KMS-11 (cell line): Measurements from ENCODE around the gene FAM168B.
A peak's percentile ranks its signal among the peaks of the same experiment; 100 is the strongest.

ENCODE experiments used
- H2AFZ ChIP-seq: fragments of 200-600 bp; sonication (generic); 2 replicates; pipeline ENCODE4 v1.6.1; 2016; ENCODE audit warnings: antibody characterized with exemption, mixed run types, low read depth
- H3K27ac ChIP-seq: fragments of 200-600 bp; sonication (generic); 2 replicates; pipeline ENCODE4 v1.6.1; 2016; ENCODE audit warnings: mild to moderate bottlenecking, mixed run types
- H3K27me3 ChIP-seq: fragments of 200-600 bp; sonication (generic); 2 replicates; pipeline ENCODE4 v1.6.1; 2017; ENCODE audit warnings: mild to moderate bottlenecking, low read depth, mixed run types, moderate library complexity; ENCODE audit not compliant: insufficient read depth
- H3K36me3 ChIP-seq: fragments of 200-600 bp; sonication (generic); 2 replicates; pipeline ENCODE4 v1.6.1; 2017; ENCODE audit warnings: mild to moderate bottlenecking, mixed run types; ENCODE audit not compliant: insufficient read depth
- H3K4me1 ChIP-seq: fragments of 200-600 bp; sonication (generic); 2 replicates; pipeline ENCODE4 v1.6.1; 2016; ENCODE audit warnings: mild to moderate bottlenecking, low read depth, mixed run types; ENCODE audit not compliant: poor library complexity, severe bottlenecking
- H3K4me2 ChIP-seq: fragments of 200-600 bp; sonication (generic); 2 replicates; pipeline ENCODE4 v1.7.0; 2016; ENCODE audit warnings: mild to moderate bottlenecking, mixed run types
- H3K4me3 ChIP-seq: fragments of 200-600 bp; sonication (generic); IDR thresholded peaks from 2 replicates; pipeline ENCODE4 v1.6.1; 2017; ENCODE audit warnings: low read depth, low read length, mixed read lengths; ENCODE audit not compliant: insufficient read depth
- H3K79me2 ChIP-seq: fragments of 200-600 bp; sonication (generic); 2 replicates; pipeline ENCODE4 v1.6.1; 2016; ENCODE audit warnings: low read depth, mixed run types; ENCODE audit not compliant: insufficient read depth
- H3K9ac ChIP-seq: fragments of 200-600 bp; sonication (generic); 2 replicates; pipeline ENCODE4 v1.6.1; 2016; ENCODE audit warnings: mild to moderate bottlenecking, mixed run types
- H4K20me1 ChIP-seq: fragments of 200-600 bp; sonication (generic); 2 replicates; pipeline ENCODE4 v1.6.1; 2016; ENCODE audit warnings: mild to moderate bottlenecking, mixed run types; ENCODE audit not compliant: insufficient read depth
- CTCF ChIP-seq: fragments of 200-600 bp; sonication (generic); conservative IDR thresholded peaks from 2 replicates; pipeline ENCODE4 v1.6.1; 2017; ENCODE audit warnings: low read depth, mild to moderate bottlenecking, antibody characterized with exemption, low read length, moderate library complexity, mixed read lengths

FAM168B gene

GRCh38 chr2:131093006-131093695 lies at the start of gene FAM168B:
FAM168B (minus strand) TSS chr2:131093460; CDS start chr2:131082646, 10,814 bp downstream.
- Histone ChIP-seq H3K79me2 (peaks cover 47% of the 10 kb centered on the region), H3K4me2 (peak within 1 kb of the TSS; percentile 54), H3K27ac (peak within 1 kb of the TSS; percentile 90), H3K9ac (peak within 1 kb of the TSS; percentile 69), H2AFZ (peak within 1 kb of the TSS; percentile 94), H3K27me3 (no peaks in the 10 kb centered on the region), H3K4me1 (peaks cover 26% of the 10 kb centered on the region), H4K20me1 (peaks cover 4% of the 10 kb centered on the region; the same call in 1 of the 2 replicates), H3K36me3 (no peaks in the 10 kb centered on the region), H3K4me3 (peak within 1 kb of the TSS; percentile 59)
- no peak for TF ChIP-seq CTCF

GRCh38 chr2:131142849-131143248 lies 49.6 kb upstream of the FAM168B start:
- Histone ChIP-seq H3K9ac (no peak overlapping the region), H2AFZ (no peak overlapping the region), H3K4me1 (peaks cover 36% of the 10 kb centered on the region), H3K27me3 (no peaks in the 10 kb centered on the region), H3K4me2 (no peak overlapping the region), H3K36me3 (no peaks in the 10 kb centered on the region; the same call in 1 of the 2 replicates), H3K79me2 (no peaks in the 10 kb centered on the region), H3K4me3 (no peak overlapping the region), H3K27ac (no peak overlapping the region), H4K20me1 (no peaks in the 10 kb centered on the region)
- no peak for TF ChIP-seq CTCF

GRCh38 chr2:131140581-131140980 lies 47.3 kb upstream of the FAM168B start:
- Histone ChIP-seq H3K4me2 (no peak overlapping the region), H3K4me1 (peaks cover 15% of the 10 kb centered on the region), H3K9ac (no peak overlapping the region), H3K27ac (no peak overlapping the region), H3K4me3 (no peak overlapping the region), H3K79me2 (no peaks in the 10 kb centered on the region; the same call in 1 of the 2 replicates), H2AFZ (no peak overlapping the region), H3K36me3 (no peaks in the 10 kb centered on the region; the same call in 1 of the 2 replicates), H3K27me3 (no peaks in the 10 kb centered on the region), H4K20me1 (no peaks in the 10 kb centered on the region)
- no peak for TF ChIP-seq CTCF

GRCh38 chr2:131132729-131133128 lies 39.5 kb upstream of the FAM168B start:
- no peak for TF ChIP-seq CTCF
- peaks cover 4% of the 10 kb centered on the region; the same call in 1 of the 2 replicates for H3K36me3 ChIP-seq

More at GRCh38 chr2:131132729-131133128, 39.5 kb upstream of the FAM168B start:
- Histone ChIP-seq H3K27me3 (no peaks in the 10 kb centered on the region), H3K9ac (no peak overlapping the region), H3K79me2 (no peaks in the 10 kb centered on the region; the same call in 1 of the 2 replicates), H3K27ac (no peak overlapping the region), H4K20me1 (no peaks in the 10 kb centered on the region), H3K4me2 (no peak overlapping the region), H3K4me1 (no peaks in the 10 kb centered on the region), H2AFZ (no peak overlapping the region), H3K4me3 (no peak overlapping the region)
